HG02943 (cell line): Measurements from ENCODE around the gene SAP25.

ENCODE experiments used
- ATAC-seq: cut with Tn5 transposase; IDR thresholded peaks from one replicate; pipeline ENCODE4 v1.9.1; 2021; ENCODE audit warnings: mild to moderate bottlenecking, low read depth, moderate library complexity; ENCODE audit not compliant: unreplicated experiment

Gene SAP25

DNA sequence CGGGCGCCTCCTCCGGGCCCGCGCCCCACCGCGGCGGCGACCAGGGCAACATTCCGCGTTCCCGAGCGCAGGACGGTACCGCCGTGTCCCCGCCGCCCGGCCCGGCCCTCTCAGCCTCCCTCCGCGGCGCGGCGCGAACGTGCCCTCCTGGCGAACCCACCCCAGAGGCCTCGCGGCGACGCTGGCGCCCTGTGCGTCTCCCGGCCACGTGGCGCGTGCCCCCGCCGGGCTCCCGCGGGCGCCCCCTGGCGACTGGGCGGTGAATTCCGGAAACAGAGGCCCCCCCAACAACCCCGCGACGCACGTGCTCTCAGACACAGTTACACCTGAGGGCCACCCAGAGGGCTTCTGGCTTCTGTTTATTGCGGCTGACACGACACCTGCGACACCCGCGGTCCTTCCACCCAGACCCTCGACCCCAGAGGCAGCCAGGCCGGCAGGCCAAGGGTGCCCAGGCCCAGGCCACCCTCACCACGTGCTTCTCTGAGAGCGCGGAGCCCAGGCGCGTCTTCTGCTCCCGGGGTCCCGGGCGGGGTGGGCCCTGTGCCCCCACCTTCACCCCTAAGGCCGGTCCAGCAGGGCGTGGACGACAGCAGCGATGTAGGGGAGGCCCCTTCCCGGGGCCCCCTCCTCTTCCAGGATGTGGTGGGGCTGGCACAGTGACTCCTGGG lies at the start of gene SAP25:
TSS of gene SAP25 (minus strand) at position 210 of the 671 bp plus-strand sequence. CDS start at position 52, 158 bp downstream.
- no peak for ATAC-seq

DNA sequence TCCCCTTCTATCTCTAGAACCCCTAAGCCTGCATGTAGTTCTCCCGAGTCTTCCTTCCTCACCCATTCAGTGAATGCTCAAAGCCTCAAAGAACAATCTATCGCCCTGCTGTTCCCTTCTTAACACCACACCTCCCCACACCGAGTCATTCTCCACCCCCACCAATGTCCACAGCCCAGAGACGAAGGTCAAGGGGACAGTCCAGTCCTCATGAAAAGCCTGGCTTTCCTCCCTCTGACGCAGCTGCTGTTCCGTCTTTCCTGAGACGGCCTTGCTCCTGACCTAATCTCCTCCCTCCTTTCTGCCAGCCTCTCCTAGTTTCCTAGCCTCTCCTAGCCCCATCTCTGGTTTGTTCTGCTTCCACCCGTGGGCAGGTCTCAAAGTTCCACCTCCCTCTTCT lies 47.9 kb upstream of the SAP25 start:
- ATAC-seq: no peak

DNA sequence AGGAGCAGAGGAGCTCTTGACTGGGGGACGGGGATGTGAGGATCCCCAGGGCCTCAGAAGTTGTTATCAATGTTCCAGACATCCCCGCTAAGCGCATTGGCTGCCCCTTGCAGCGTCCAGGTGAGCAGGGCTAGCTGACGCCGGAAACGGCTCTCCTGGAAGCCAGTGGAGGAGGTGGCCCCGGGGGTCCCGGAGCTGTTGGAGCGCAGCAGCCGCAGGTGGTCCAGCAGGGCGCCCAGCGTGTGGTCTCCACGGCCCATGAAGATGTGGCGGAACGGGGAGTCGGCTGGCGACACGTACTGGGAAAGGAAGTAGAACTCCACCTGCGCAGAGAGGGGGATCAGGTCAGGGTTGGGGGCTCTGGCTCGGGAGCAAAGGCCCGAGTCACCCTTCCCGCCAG lies 47.1 kb upstream of the SAP25 start:
- no peak for ATAC-seq

DNA sequence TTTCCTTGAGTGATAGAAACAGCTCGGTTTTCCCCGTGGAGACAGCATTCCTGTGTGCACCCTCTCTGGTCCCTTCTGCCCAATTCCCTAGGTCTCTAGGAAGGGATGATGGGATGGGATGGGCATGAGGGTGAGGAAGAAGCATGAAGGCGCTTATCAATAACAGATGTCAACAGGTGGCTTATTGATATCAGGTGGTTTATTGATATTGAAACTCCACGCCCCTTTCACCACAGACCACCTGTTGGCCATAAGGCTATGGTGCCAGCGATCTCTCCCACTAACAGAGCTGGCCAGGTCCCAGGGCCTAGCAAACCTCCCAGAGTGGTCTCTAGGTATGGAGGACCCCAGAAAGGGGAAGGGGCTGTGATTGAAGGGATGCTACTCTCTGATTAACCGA lies 46.5 kb upstream of the SAP25 start:
- ATAC-seq: no peak

DNA sequence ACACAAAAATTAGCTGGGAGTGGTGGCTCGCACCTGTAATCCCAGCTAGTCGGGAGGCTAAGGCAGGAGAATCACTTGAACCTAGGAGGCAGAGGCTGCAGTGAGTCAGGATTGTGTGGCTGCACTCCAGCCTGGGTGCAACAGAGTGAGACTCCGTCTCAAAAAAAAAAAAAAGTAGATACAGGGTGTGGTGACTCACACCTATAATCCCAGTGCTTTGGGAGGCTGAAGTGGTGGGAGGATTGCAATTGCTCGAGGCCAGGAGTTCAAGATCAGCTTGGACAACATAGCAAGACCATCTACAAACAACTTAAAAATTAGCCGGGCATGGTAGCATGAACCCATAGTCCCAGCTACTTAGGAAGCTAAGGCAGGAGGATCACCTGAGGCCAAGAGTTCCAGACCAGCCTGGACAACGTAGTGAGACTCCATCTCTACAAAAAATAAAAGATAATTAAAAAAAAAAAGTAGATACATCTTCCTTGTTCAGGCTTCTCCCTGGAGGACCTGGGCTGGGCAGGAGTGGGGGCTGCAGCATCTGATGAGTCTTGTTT lies 40.7 kb upstream of the SAP25 start:
- no peak for ATAC-seq

DNA sequence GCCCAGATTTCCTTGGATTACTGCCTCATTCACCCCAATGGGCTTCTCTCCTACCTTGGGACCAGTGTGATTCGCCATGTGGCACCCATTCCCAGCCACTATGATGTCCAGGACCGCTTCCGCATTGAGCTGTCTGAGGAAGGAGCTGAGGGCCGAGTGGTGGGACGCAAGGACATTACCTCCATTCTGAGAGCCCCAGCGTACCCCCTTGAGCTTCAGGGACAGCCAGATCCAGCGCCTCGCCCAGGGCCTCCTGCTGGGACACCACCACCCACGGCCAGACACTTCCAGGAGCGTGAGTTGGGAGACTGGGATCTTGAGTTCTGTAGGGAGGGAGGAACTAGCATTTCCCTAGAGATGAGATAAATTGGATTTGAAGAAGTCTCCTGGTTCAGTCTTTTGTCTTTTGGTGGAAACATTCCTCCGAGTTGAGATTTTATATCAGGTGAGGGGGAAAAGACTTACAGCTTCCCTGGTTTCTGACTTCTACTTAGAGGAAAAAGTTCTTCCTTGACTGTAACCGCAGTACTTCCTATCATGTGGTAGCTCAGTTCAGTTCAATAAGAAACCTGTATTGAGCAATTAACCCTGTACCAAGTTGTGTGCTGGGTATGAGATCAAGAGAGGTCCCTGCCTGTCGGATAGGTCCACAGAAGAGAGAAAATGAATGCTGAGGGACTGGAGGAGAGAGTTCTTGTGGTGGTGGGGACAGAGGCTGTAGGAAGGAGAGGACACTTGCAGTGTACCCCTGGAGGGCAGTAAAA lies 39.9 kb upstream of the SAP25 start:
- no peak for ATAC-seq

DNA sequence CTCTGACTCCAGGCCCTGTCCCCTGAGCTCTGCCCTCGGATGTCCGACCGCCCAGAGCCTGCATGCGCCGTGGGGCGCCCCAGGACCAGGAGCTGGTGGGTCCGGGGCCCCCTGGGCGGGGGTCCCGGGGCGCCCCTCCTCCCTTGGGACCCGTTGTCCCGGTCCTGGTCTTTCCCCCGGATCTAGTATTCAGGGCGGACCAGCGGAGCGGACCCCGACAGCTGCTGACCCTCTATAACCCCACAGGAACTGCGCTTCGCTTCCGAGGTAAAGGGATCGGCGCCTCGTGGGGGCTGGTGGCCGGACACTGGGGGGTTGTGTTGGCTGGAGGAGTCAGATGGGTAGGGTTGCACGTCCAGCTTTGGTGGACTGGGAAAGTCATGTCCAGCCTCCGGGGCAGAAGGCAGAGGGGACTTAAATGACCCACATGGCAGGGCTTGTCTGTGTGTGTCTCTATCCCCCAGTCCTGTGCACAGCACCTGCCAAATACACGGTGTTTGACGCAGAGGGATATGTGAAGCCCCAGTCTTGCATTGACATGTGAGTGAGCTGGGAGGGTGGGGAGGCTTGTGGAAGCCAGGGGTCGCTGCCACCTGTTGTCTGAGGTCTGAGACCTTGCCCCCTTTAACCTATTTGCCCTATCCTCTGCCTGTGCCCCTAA lies 39.2 kb upstream of the SAP25 start:
- peak; percentile 3 for ATAC-seq

DNA sequence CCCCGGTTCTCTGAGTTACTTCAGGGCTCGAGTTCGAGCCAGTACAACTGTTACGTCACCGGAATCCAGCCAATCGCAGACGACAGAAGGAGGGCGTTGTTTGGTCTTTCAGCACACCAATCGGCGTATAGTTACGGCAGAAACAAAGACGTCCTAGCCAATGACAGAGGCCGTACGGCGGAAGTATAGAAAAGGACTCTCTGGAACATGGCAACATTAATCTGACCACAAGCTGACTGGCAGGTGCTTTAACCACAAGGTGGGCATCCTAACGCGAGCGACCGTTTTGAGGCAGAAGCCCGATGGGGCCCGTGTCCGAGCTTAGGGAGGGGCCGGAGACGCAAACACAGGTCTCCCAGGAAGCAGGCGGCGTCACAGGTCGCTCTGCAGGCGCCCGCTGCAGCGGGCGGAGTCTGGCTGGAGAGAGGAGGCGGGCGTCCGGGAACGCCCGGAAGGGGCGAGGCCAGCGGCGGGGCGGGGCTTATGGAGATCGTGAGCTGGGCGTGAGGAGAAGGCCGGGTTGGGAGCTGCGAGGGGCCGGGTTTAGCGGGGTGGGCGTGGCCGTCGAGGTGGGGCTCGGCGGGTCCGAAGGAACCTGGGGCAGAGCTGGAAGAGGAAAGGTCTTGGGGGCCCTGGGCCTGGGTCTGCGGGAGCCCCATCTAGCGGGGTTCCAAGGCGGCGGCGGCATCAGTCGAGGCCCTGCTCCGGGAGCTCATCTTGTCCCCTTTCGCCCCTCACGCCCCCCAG lies 38.5 kb upstream of the SAP25 start, which contains the start of gene MOSPD3:
TSS of gene MOSPD3 (plus strand) at position 558 of the 747 bp plus-strand sequence. CDS start 252 bp downstream, outside the sequence.
- peak; percentile 91 for ATAC-seq

DNA sequence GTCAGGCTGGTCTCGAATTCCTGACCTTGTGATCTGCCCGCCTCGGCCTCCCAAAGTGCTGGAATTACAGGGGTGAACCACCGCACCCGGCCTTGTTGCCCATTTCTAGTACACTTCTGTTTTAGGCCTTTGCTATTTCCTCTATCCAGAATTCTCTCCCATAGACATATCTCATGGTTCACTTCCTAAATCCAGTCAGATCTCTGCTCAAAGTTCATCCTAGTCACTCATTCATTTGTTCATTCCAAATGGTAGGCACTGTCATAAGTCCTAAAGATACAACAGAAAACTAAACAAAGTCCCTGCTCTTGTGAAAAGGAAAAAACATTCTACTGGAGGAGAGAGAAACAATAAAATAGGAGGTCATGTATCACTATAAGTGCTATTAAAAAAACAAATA lies 36.3 kb upstream of the SAP25 start:
- no peak for ATAC-seq

DNA sequence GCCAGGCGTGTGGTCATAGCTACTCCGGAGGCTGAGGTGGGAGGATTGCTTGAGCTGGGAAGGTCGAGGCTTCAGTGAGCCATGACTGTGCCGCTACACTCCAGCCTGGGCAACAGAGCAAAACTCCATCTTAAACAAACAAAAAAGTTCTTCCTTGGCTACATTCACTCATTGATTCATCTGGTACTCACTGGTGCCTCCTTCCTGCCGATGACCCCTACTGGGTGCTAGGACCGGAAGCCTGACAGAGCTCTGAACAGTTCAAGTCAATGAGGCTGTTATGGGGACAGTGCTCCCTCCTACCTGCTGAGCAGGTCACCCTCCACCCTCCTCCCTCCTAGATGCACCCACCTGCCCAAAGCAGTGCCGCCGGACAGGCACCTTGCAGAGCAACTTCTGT lies 33.4 kb upstream of the SAP25 start:
- no peak for ATAC-seq

DNA sequence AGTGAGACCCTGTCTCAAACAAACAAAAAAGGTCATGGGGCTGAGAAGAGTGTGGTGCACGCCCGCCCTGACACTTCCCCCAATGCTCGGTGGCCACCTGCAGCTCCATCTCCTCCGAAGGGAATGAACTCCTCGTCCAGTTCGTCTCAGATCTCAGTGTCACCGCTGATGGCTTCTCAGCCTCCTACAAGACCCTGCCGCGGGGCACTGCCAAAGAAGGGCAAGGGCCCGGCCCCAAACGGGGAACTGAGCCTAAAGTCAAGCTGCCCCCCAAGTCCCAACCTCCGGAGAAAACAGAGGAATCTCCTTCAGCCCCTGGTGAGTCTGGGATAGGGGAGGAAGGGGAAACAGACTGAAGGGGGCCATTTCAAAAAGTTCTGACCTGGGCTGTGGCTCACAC lies 32.6 kb upstream of the SAP25 start:
- no peak for ATAC-seq

DNA sequence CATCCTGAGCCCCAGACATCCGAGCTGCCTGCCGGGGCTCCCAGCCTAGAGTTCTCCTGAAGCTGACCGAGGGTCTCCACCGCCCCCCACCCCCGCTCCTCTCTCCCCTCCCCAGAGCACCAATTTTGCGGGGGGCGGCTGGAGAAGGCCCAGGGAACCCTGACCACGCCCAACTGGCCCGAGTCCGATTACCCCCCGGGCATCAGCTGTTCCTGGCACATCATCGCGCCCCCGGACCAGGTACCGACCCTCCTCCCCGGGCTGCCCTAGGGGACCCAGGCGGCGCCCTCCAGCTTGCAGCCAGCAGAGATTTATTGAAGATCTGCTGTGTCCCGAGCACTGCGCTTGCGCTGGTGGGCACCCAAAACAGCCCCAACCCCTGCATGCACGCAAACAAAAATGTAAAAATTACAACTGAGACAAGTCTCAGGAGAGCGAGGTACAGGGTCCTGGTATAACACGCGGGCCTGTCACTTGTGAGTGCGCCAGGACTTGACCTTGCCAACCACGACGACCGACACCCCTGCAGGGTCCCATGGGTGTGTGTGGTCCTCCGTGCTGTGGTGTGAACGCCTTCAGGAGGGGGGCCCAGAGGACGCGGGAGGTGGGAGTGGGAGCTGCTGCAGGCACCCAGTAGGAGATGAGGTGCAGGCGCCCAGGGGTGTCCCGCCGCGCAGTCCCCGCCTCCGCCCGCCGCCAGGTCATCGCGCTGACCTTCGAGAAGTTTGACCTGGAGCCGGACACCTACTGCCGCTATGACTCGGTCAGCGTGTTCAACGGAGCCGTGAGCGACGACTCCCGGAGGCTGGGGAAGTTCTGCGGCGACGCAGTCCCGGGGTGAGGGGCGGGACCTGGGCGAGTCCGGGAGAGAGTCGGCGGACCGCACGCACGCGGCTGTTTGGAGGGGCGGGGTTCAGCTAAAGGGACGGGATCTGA lies 31.5 kb upstream of the SAP25 start:
- ATAC-seq: no peak

DNA sequence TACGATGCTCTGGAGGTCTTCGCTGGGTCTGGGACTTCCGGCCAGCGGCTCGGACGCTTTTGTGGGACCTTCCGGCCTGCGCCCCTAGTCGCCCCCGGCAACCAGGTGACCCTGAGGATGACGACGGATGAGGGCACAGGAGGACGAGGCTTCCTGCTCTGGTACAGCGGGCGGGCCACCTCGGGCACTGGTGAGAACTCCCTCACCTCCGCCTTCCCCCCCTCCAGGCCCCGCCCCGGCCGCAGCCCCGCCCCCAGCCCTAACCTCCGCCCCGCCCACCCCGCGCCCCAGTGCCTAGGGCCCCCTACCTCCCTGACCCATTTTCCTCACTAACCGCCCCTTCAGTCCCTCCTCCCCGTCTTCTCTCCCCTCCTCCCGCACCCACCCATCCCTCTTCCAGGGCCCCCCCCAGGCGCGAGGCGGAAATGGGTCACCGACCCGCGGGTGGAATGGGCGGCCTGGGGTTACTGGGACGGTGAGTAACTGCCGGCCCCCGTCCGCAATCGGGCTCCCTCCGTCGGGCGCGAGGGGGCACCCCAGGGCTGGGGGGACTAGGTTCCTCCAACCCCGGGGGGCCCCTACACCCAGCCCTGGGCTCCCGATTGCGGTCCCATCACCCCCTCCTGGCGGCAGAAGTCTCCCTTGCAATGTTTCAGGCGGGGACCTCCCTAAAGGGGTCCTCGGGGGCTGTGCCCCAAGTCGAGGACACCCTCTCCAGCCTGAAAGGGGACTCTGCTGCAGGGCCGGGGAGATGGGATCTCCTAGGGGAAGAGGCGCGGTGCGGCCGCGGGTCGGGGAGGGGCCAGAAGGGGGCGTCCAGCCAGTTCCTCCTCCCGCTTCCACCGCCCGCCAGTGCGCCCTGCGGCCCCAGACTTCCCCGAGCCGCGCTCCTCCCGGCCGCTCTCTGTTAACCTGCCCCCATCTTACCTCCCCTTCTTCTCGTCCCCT lies 30.6 kb upstream of the SAP25 start:
- ATAC-seq: no peak

DNA sequence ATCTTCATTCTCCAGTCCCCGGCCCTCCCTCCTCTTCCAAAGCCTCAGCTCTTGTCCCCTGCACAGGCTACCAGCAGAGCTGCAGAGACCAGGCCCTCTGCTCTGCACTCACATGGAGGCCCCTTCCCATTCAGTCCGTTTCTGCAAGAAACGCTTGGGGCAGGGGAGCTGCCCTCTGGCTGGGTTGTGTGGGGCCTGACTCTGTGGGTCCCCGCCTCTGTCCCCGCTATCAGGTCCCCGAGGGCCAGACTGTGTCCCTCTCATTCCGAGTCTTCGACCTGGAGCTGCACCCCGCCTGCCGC lies 30.0 kb upstream of the SAP25 start:
- no peak for ATAC-seq

DNA sequence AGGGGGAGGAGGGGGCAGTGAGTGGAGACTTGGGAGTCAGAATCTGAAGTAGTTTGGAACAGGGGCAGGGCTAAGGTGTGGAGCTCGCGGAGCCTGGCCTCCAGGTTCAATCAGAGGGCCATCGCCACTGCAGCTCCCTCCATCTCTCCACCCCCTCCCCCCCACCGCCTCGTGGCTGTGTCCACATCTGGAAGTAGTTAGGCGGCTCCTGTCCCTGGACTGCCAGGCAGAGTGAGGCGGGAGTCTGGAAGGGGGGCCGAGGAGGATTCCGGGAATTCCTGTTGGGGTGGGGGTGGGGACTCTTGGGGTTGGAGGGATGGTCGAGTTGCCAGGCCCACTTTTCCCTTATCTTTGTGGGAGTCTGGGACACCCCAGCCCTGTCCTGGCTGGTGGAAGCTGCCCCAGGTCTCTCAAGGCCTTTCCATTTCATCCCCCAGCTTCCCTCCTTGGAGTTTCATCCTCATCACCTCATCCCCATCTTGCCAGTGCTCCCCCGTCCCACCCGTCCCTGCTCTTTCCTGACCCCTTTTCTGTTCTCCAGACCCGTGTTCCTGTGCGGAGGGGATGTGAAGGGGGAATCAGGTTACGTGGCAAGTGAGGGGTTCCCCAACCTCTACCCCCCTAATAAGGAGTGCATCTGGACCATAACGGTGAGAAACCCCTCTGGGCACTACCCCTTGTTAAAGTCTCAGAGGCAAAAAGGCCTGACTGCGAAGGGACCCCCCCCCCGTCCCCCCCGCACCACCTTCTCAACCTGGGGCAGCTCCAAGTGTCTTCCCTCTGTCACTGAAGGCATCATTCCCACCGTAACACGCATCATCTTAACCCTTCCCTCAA lies 29.4 kb upstream of the SAP25 start:
- no peak for ATAC-seq

DNA sequence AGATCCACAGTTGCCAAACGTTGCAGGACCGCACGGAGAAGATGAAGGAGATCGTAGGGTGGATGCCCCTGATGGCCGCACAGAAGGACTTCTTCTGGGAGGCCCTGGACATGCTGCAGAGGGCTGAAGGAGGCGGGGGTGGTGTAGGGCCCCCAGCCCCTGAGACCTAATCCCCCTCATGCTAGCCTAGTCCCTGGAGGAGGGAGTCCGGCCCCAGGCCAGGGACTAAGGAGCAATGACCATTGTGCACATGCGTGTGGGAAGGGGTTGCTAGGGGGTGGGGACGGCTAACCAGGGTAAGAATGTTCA lies 27.0 kb upstream of the SAP25 start:
- ATAC-seq: no peak

DNA sequence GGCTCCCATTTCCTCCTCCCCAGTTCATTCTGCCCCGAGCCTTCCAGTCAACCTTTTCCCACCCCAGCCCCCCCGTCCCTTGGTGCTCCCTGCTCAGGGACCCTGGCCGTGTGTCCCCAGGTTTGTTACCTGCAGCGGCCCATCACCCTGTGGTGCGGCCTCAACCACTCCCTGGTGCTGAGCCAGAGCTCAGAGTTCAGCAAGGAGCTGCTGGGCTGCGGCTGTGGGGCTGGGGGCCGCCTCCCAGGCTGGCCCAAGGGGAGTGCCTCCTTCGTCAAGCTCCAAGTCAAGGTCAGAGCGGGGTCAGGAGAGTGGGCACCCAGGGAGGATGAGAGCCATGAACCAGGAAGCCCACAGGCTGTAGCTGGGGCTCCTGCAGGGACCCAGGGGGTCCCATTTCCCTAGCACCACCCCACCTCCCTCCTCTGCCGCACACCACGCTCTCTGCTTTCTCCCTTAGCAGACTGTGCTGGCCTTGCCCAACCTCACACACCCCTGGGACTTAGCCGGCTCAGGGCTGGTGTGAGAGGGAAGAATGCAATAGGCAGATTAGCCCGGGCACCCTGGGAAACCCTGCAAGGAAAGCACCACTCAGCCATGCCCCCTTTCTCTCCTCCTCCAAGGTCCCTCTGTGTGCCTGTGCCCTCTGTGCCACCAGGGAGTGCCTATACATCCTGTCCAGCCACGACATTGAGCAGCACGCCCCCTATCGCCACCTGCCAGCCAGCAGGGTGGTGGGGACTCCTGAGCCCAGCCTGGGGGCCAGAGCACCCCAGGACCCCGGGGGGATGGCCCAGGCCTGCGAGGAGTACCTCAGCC lies 26.4 kb upstream of the SAP25 start:
- ATAC-seq: no peak
